Mesothelial cell of epicardium (in vitro differentiated cells): ENCODE data around the gene OPA1. TPM values are rescaled to one million over a fixed set of nuclear protein-coding genes. Genes with fewer than 3 reads are reported as not detected.

ENCODE experiments used
- DNase-seq, 2 experiments: peaks; one replicate each; pipeline ENCODE4 v3.0.0; 2021; ENCODE audit warnings: low spot score in 2 of 2; ENCODE audit not compliant: unreplicated experiment in 2 of 2
- H3K27ac Mint-ChIP-seq: 2 replicates; pipeline ENCODE4 v1.8.0; 2021; ENCODE audit warnings: mixed read lengths
- H3K27me3 Mint-ChIP-seq: 2 replicates; pipeline ENCODE4 v1.8.0; 2021; ENCODE audit warnings: low read depth, mixed read lengths
- H3K36me3 Mint-ChIP-seq: 2 replicates; pipeline ENCODE4 v1.8.0; 2021; ENCODE audit warnings: mixed read lengths
- H3K4me1 Mint-ChIP-seq: 2 replicates; pipeline ENCODE4 v1.8.0; 2021; ENCODE audit warnings: mixed read lengths
- H3K4me3 Mint-ChIP-seq: 2 replicates; pipeline ENCODE4 v1.8.0; 2021; ENCODE audit warnings: mild to moderate bottlenecking, moderate library complexity, mixed read lengths
- H3K9me3 Mint-ChIP-seq: 2 replicates; pipeline ENCODE4 v1.8.0; 2021; ENCODE audit warnings: mixed read lengths
- total RNA-seq: library from RNA; stranded (reverse); gene quantifications from 3 replicates; pipeline ENCODE4 v1.2.1, GENCODE V29; 2021
- TF ChIP-seq, protein P1 (sequence below): fragments of 200-600 bp; sonication (generic); IDR thresholded peaks from one replicate; pipeline ENCODE4 v1.5.0; 2021; ENCODE audit warnings: antibody characterized with exemption; ENCODE audit not compliant: unreplicated experiment

The OPA1 gene
- total RNA-seq, 1 donor from 2014 or later, result 60.1 TPM

DNA sequence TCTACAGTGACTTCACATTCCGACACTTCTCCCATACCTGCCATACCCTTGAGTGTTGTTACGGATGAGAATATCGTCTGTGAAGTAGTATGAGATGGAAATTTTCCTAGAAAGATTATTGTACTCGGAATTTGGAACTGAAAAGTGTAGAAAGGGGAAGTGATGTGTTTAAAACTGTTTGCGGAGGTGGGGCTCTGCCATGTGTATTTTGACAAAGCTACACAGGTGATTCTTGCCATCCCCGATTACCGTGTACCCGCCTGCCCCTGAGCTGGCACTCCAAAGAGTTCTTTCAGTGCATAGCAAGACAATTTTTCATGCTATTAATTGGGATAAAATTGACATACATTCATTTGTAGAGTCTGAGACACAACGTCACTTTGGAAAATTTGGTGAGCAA lies 81.7 kb downstream of the OPA1 start:
- peaks cover 25% of the 10 kb centered on the region for H3K36me3 Mint-ChIP-seq

DNA sequence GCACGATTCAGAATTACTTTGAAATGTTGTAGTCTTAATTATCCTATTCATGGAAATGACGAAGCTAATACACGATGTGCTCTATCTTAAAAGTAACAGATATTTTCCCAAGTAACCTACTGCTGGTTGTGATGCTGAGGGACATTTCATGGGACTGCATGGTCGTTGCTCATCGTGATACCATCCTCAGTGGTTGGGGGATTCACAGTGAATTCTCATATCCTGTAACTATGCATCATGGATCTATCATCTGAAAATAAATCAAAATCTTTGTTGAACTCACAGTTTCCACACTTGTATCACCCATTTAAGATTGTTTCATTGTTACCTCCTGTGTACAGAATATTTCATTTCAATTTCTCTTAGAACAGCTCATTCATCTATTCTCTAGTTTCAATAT lies 84.7 kb downstream of the OPA1 start:
- H3K27me3 Mint-ChIP-seq, result no peaks in the 10 kb centered on the region
- H3K4me3 Mint-ChIP-seq, result no peak overlapping the region
- H3K36me3 Mint-ChIP-seq, result peaks cover 18% of the 10 kb centered on the region
- H3K9me3 Mint-ChIP-seq, result no peaks in the 10 kb centered on the region
- TF ChIP-seq, protein P1, sequence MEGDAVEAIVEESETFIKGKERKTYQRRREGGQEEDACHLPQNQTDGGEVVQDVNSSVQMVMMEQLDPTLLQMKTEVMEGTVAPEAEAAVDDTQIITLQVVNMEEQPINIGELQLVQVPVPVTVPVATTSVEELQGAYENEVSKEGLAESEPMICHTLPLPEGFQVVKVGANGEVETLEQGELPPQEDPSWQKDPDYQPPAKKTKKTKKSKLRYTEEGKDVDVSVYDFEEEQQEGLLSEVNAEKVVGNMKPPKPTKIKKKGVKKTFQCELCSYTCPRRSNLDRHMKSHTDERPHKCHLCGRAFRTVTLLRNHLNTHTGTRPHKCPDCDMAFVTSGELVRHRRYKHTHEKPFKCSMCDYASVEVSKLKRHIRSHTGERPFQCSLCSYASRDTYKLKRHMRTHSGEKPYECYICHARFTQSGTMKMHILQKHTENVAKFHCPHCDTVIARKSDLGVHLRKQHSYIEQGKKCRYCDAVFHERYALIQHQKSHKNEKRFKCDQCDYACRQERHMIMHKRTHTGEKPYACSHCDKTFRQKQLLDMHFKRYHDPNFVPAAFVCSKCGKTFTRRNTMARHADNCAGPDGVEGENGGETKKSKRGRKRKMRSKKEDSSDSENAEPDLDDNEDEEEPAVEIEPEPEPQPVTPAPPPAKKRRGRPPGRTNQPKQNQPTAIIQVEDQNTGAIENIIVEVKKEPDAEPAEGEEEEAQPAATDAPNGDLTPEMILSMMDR, result no peak
- no peak overlapping the region for H3K27ac Mint-ChIP-seq
- DNase-seq, result no peak
- peaks cover 21% of the 10 kb centered on the region for H3K4me1 Mint-ChIP-seq

More for the DNA sequence above, 81.7 kb downstream of the OPA1 start:
- Mint-ChIP-seq H3K27me3 (no peaks in the 10 kb centered on the region), H3K4me3 (no peak overlapping the region), H3K27ac (no peak overlapping the region), H3K9me3 (no peaks in the 10 kb centered on the region), H3K4me1 (peaks cover 14% of the 10 kb centered on the region)
- TF ChIP-seq, protein P1, result no peak
- no peak for DNase-seq

DNA sequence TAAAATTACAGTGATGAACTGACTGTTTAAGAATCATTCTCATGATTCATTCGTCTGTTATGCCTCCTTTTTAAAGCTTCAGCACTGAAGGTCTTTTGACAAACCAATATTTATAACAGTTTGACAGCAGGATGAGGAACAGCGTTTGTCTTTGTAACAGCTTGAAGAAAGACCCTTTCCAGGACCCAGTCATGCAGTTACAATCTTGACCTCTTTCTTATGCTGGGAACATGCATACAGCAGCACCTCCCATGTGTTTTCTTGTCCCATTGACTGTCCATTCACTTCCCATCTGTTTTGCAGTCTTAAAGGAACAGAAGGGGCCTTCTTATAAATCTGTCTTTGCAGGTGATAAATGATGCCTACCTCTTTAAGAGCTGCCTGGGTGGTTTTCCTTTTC lies 87.2 kb downstream of the OPA1 start:
- H3K36me3 Mint-ChIP-seq, result peaks cover 18% of the 10 kb centered on the region
- TF ChIP-seq, protein P1, result no peak
- H3K4me1 Mint-ChIP-seq, result peaks cover 20% of the 10 kb centered on the region
- no peaks in the 10 kb centered on the region for H3K27me3 Mint-ChIP-seq
- no peak overlapping the region for H3K4me3 Mint-ChIP-seq
- no peaks in the 10 kb centered on the region for H3K9me3 Mint-ChIP-seq
- H3K27ac Mint-ChIP-seq, result no peak overlapping the region
- DNase-seq, result no peak

DNA sequence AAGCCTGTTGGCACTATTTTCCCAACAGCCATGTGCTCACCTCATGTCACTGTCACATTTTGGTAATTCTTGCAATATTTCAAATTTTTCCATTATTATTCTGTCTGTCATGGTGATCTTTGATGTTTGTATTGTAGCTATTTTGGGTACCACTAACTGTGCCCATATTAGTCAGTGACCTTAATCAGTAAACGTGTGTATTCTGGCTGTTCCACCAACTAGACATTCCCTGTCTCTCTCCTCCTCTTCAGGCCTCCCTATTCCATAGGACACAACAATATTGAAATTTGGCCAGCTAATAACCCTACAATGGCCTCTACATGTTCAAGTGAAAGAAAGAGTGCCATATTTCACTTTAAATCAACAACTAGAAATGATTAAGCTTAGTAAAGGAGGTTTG lies 88.6 kb downstream of the OPA1 start:
- H3K27ac Mint-ChIP-seq, result no peak overlapping the region
- DNase-seq, result no peak
- peaks cover 20% of the 10 kb centered on the region for H3K4me1 Mint-ChIP-seq
- H3K4me3 Mint-ChIP-seq, result no peak overlapping the region
- H3K27me3 Mint-ChIP-seq, result no peaks in the 10 kb centered on the region
- no peaks in the 10 kb centered on the region for H3K9me3 Mint-ChIP-seq
- H3K36me3 Mint-ChIP-seq, result peaks cover 11% of the 10 kb centered on the region
- TF ChIP-seq, protein P1, result no peak

DNA sequence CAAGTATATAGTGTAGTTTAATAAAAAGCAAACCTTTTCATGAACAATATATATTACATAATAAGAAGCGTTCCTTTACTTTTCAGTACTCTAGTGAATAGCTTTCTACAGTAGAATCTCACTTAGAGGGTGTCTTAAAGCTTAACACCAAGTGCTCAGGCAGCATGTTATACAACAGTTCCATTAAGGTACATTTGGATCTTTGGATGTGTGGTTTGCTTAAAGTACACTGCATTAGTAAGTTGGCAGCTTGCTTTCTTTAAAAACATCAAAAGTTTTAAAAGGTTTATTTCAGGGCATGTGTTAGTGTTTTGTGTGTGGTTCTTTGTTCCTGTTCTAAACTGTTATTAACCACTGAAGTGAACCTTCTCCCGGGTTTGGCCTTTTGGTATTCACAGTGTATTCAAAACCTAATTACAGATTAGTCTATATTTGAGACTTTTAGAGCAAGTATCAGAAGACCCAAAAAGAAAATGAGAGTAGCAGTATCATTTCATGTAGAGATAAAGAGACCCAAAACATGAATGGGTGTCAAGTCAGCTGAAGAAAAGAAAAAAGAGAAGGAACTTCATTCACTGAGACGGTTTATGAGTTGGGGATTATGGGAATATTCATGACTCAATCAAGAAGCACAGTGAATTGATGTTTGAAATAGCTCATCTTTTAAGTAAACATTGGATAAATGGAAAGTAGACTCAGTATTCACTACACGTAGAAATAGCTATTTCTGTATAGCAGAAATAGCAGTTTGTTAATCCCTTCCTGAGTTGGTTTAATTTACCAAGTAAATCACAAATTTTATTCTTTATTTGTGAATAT lies 93.9 kb downstream of the OPA1 start:
- TF ChIP-seq, protein P1, result no peak
- Mint-ChIP-seq H3K36me3 (peaks cover 4% of the 10 kb centered on the region), H3K27ac (no peak overlapping the region), H3K4me1 (peaks cover 3% of the 10 kb centered on the region), H3K27me3 (no peaks in the 10 kb centered on the region), H3K9me3 (no peaks in the 10 kb centered on the region), H3K4me3 (no peak overlapping the region)
- no peak for DNase-seq
